Thymus (tissue), 11 donors: ENCODE measurements around the gene SPATA18. TPM values are rescaled to one million over a fixed set of nuclear protein-coding genes. Genes with fewer than 3 reads are reported as not detected.

Experiments used
- DNase-seq, 9 donors: peaks; one replicate each; pipeline ENCODE4 v3.0.0-alpha.2; 2013; ENCODE audit warnings: low spot score in 9 of 9, low read depth in 6 of 9, missing footprints in 1 of 9
- H3K27ac ChIP-seq, 2 donors: one replicate each; pipeline ENCODE4 v1.5.1; 2013; ENCODE audit warnings: control low read depth in 1 of 2, low read depth in 1 of 2, low read length in 1 of 2, mild to moderate bottlenecking in 1 of 2, moderate library complexity in 1 of 2
- H3K27me3 ChIP-seq, 2 donors: one replicate each; pipeline ENCODE4 v1.5.1; 2013; ENCODE audit warnings: low read length in 1 of 2; ENCODE audit not compliant: control insufficient read depth in 2 of 2, insufficient read depth in 1 of 2
- H3K36me3 ChIP-seq, 2 donors: one replicate each; pipeline ENCODE4 v1.5.1; 2013; ENCODE audit warnings: low read length in 1 of 2, mild to moderate bottlenecking in 1 of 2, moderate library complexity in 1 of 2; ENCODE audit not compliant: control insufficient read depth in 2 of 2, insufficient read depth in 2 of 2
- H3K4me1 ChIP-seq, 2 donors: one replicate each; pipeline ENCODE4 v1.5.1; 2013; ENCODE audit warnings: low read length in 2 of 2; ENCODE audit not compliant: control insufficient read depth in 2 of 2, insufficient read depth in 2 of 2
- H3K4me3 ChIP-seq, 2 donors: one replicate each; pipeline ENCODE4 v1.5.1; 2013; ENCODE audit warnings: low read length in 2 of 2, control low read depth in 1 of 2, mild to moderate bottlenecking in 1 of 2
- H3K9me3 ChIP-seq, 2 donors: one replicate each; pipeline ENCODE4 v1.5.1; 2013; ENCODE audit warnings: low read length in 1 of 2, mild to moderate bottlenecking in 1 of 2; ENCODE audit not compliant: control insufficient read depth in 2 of 2, insufficient read depth in 1 of 2
- WGBS: extraction: QIAGEN DNeasy Blood & Tissue Kit; methylation state at CpG from one replicate; pipeline ENCODE4 v1.1.7; 2013; 5-methylcytosine and 5-hydroxymethylcytosine counted together
- polyA plus RNA-seq: library from polyadenylated mRNA; stranded (reverse); fragments of 200-250 nt; gene quantifications from one replicate; pipeline ENCODE4 v1.2.3, GENCODE V29; 2013
- total RNA-seq: library from RNA; stranded (reverse); fragments of 120-200 nt; gene quantifications from one replicate; pipeline ENCODE4 v1.2.4, GENCODE V29; 2013
- donor health status: healthy.

Gene SPATA18
- total and polyA plus RNA-seq, 2 donors = 1.6 to 3.1 TPM

DNA sequence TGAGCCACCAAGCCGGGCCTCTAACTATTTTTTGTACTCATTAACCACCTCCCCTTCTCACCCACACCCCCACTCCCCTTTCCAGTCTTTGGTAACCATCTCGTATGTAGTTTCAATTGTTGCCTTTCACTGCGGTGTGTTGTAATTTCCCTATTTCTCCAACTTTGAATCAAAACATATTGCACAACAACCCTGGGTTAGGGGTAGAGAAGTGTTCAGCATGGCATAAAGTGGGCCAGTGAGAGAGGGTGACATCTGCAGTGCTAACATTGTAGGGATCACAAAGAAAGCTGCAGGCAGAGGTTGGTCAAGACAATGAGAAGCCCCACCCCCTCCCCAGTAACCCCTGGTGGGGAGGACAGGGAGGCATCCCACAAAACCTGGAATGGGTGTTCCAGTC is 92.7 kb downstream of the SPATA18 start:
- 77% methylated on average over 3 of the region's 3 CpGs for WGBS
- peaks cover 0 to 3% of the 10 kb centered on the region in 2 donors for H3K9me3 ChIP-seq
- no peak overlapping the region for H3K27ac ChIP-seq
- H3K27me3 ChIP-seq = no peaks in the 10 kb centered on the region
- H3K4me1 ChIP-seq = no peaks in the 10 kb centered on the region
- no peak overlapping the region for H3K4me3 ChIP-seq
- no peak for DNase-seq
- H3K36me3 ChIP-seq = no peaks in the 10 kb centered on the region

DNA sequence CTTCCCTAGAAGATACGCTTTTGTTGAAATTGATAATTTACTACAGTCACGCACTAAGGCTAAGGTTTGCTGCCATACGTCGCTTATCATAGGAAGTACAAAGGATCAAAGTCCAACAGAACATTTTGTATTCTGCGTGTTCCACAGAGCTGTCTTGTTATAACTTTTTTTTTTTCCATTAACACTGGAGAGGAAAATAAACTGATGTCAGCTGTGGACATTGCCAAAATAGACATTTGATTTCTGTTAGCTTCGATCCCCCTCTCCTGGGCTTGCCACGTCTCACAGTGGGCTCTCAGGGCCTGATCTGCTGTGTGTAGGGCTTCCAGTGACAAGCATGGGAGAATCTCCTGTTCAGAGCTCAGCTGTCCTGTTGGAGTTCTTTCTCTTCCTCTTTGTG is 93.3 kb downstream of the SPATA18 start:
- Histone ChIP-seq H3K36me3 (no peaks in the 10 kb centered on the region), H3K4me3 (no peak overlapping the region)

More for the DNA sequence above, 93.3 kb downstream of the SPATA18 start:
- Histone ChIP-seq H3K27ac (no peak overlapping the region), H3K27me3 (no peaks in the 10 kb centered on the region), H3K9me3 (peaks cover 0 to 1% of the 10 kb centered on the region in 2 donors), H3K4me1 (no peaks in the 10 kb centered on the region)
- WGBS = 97% methylated on average over 7 of the region's 7 CpGs
- DNase-seq = no peak

Other genes with a start within 250 kb of the SPATA18 start
- 17.0 TPM for gene DCUN1D4, start 208.2 kb upstream of the SPATA18 start, total RNA-seq
- gene DCUN1D4, start 208.2 kb upstream of the SPATA18 start, polyA plus RNA-seq = 24.1 TPM
- 0.09 TPM for gene LRRC66, start 30.9 kb upstream of the SPATA18 start, total RNA-seq
- gene LRRC66, start 30.9 kb upstream of the SPATA18 start, polyA plus RNA-seq = 0.41 TPM
- 2.5 TPM for gene SGCB, start 13.0 kb upstream of the SPATA18 start, total RNA-seq
- gene SGCB, start 13.0 kb upstream of the SPATA18 start, polyA plus RNA-seq = 8.8 TPM